ENCODE results near the gene GEMIN5. TPM values are rescaled to one million over a fixed set of nuclear protein-coding genes. Genes with fewer than 3 reads are reported as not detected.

The GEMIN5 gene
- total RNA-seq (2013), result 6.9 TPM
- polyA plus RNA-seq, result 1 to 10 TPM; 2.0 to 3.8 (median 2.2) TPM
- polyA minus RNA-seq, result 5.0 and 7.3 TPM in 2 replicates
- 3.9 to 11.1 (median 6.8) reads per million in 11 experiments for total RNA-seq

DNA sequence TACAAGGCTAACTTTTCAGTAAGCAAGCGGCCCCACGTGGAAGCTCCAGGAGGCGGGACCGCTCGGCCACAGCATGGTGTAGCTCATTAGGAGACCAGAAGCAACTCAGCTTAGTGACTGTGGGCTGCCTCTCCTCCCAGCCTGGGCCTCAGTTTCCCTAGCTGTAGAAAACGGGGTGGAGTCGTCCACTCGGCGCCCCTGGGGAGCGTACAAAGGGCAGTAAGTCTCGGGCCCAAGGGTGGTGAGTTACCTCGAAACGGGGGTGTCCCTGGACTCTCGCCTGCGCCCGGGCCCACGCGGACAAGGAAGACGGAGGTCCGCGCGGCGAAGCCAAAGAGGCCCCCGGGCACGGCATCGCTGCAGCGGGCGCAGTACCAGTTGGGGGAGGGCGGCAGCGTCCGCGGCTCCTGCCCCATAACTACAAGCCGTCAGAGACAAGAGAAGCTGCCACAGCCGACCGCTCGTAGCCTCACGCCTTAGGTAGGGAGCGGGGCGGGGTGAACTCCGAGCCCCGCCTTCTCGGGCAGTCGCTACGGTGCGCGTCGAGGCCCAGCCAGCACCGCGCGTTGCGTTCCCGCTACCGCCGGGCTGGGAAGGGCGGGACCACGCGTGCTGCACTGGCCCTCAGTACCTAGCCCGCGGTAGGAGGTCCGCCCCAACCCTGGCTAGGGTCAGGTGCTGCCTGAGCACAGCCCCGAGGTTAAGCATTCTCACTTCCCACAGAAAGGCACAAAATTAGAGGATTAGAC is at the start of gene GEMIN5:
Gene GEMIN5 (minus strand): TSS at position 494 of the 749 bp plus-strand sequence. CDS start 78 bp downstream, at position 416.
- Histone ChIP-seq H3K79me2 (ENCODE audit: insufficient read depth, low read length) (peaks cover 28% of the 10 kb centered on the region), H3K9ac (ENCODE audit: insufficient read depth, low read length, poor library complexity, severe bottlenecking) (peak within 1 kb of the TSS; percentile 82), H3K4me1 (ENCODE audit: control insufficient read depth in 1 of 2, insufficient read depth in 2 of 2, low read length in 2 of 2) (peaks cover 28 to 31% of the 10 kb centered on the region in 2 donors), H3K36me3 (replicated peaks in 1 of 2; ENCODE audit: control insufficient read depth in 1 of 2, insufficient read depth in 2 of 2, low read length in 2 of 2) (peaks cover 0 to 16% of the 10 kb centered on the region in 2 donors), H3K4me2 (replicated peaks; ENCODE audit: extremely low read depth, low read length, poor library complexity, severe bottlenecking) (peak within 1 kb of the TSS; percentile 97), H3K27ac (ENCODE audit: low read depth in 1 of 2, low read length in 2 of 2) (peak within 1 kb of the TSS; percentile 32 to 74), H3K4me3 (replicated peaks in 1 of 3; ENCODE audit: low read depth in 2 of 3, low read length in 3 of 3) (peak within 1 kb of the TSS; percentile 86 to 93 (median 88)), H3K27me3 (ENCODE audit: control insufficient read depth in 2 of 2, insufficient read depth in 2 of 2, low read length in 2 of 2) (no peaks in the 10 kb centered on the region), H4K20me1 (ENCODE audit: insufficient read depth, low read length) (no peaks in the 10 kb centered on the region), H3K9me3 (replicated peaks in 1 of 2; ENCODE audit: control insufficient read depth in 1 of 2, insufficient read depth in 1 of 2, low read length in 2 of 2) (no peaks in the 10 kb centered on the region), H2AFZ (ENCODE audit: insufficient read depth, low read depth, low read length, poor library complexity, severe bottlenecking) (peak within 1 kb of the TSS; percentile 99)
- DNase-seq, result peak; percentile 70 to 74 (median 72)
- TF ChIP-seq, protein P1, sequence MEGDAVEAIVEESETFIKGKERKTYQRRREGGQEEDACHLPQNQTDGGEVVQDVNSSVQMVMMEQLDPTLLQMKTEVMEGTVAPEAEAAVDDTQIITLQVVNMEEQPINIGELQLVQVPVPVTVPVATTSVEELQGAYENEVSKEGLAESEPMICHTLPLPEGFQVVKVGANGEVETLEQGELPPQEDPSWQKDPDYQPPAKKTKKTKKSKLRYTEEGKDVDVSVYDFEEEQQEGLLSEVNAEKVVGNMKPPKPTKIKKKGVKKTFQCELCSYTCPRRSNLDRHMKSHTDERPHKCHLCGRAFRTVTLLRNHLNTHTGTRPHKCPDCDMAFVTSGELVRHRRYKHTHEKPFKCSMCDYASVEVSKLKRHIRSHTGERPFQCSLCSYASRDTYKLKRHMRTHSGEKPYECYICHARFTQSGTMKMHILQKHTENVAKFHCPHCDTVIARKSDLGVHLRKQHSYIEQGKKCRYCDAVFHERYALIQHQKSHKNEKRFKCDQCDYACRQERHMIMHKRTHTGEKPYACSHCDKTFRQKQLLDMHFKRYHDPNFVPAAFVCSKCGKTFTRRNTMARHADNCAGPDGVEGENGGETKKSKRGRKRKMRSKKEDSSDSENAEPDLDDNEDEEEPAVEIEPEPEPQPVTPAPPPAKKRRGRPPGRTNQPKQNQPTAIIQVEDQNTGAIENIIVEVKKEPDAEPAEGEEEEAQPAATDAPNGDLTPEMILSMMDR (IDR thresholded peaks at IDR 0.05), result no peak
- Mint-ChIP-seq H3K36me3 (peaks cover 19 to 20% of the 10 kb centered on the region in 2 donors), H3K4me3 (peak within 1 kb of the TSS; percentile 88 to 93), H3K27me3 (ENCODE audit: low read depth in 3 of 3) (peaks cover 0 to 5% (median 0%) of the 10 kb centered on the region in 3 donors), H3K27ac (peak within 1 kb of the TSS; percentile 65 to 90 (median 83)), H3K4me1 (peaks cover 23% of the 10 kb centered on the region), H3K9me3 (no peaks in the 10 kb centered on the region)
- whole genome bisulfite sequencing (ENCODE audit: insufficient coverage), result under 1% methylated on average over 61 of the region's 61 CpGs
- intact Hi-C loops (cut with micrococcal nuclease), result loop anchor here in 1 of 2 donors (5.0 to 10.0 kb wide), 2 partner anchors 81 to 283 kb away; partner anchors contain the start of gene CNOT8

DNA sequence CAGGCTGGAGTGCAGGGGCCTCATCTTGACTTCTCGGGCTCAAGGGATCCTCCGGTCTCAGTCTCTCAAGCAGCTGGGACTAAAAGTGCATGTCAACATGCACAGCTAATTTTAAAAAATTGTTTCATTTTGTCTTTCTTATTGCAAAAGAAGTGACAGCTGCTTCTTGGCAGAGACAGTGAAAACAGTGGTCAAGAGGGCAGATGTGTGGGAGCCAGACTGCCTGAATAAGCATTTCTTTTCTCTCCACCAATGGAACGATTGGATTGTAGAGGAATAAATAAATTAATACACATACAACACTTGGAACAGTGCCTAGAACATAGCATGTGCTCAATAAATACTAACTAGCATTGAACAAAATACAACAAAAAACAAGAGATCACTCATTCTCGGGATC is 48.1 kb upstream of the GEMIN5 start:
- Histone ChIP-seq H3K4me1 (ENCODE audit: control insufficient read depth in 1 of 2, insufficient read depth in 2 of 2, low read length in 2 of 2) (no peaks in the 10 kb centered on the region), H3K27ac (ENCODE audit: low read depth in 1 of 2, low read length in 2 of 2) (no peak overlapping the region), H2AFZ (ENCODE audit: insufficient read depth, low read depth, low read length, poor library complexity, severe bottlenecking) (no peak overlapping the region), H3K36me3 (replicated peaks in 1 of 2; ENCODE audit: control insufficient read depth in 1 of 2, insufficient read depth in 2 of 2, low read length in 2 of 2) (no peaks in the 10 kb centered on the region), H3K4me2 (replicated peaks; ENCODE audit: extremely low read depth, low read length, poor library complexity, severe bottlenecking) (no peak overlapping the region), H3K79me2 (ENCODE audit: insufficient read depth, low read length) (no peaks in the 10 kb centered on the region), H3K27me3 (ENCODE audit: control insufficient read depth in 2 of 2, insufficient read depth in 2 of 2, low read length in 2 of 2) (peaks cover 4 to 10% of the 10 kb centered on the region in 2 donors), H3K4me3 (replicated peaks in 1 of 3; ENCODE audit: low read depth in 2 of 3, low read length in 3 of 3) (no peak overlapping the region), H4K20me1 (ENCODE audit: insufficient read depth, low read length) (no peaks in the 10 kb centered on the region), H3K9ac (ENCODE audit: insufficient read depth, low read length, poor library complexity, severe bottlenecking) (no peak overlapping the region), H3K9me3 (replicated peaks in 1 of 2; ENCODE audit: control insufficient read depth in 1 of 2, insufficient read depth in 1 of 2, low read length in 2 of 2) (no peaks in the 10 kb centered on the region)
- TF ChIP-seq, protein P1 (IDR thresholded peaks at IDR 0.05), result no peak
- Mint-ChIP-seq H3K36me3 (no peaks in the 10 kb centered on the region), H3K9me3 (no peaks in the 10 kb centered on the region), H3K27ac (no peak overlapping the region), H3K27me3 (ENCODE audit: low read depth in 3 of 3) (peaks cover 5 to 10% (median 6%) of the 10 kb centered on the region in 3 donors), H3K4me3 (no peak overlapping the region), H3K4me1 (peaks cover 3% of the 10 kb centered on the region)
- no peak for DNase-seq
- 92% methylated on average over 2 of the region's 4 CpGs for WGBS (ENCODE audit: insufficient coverage)
- intact Hi-C loops (cut with micrococcal nuclease), result no loop called here

Measured in CD14-positive monocyte (primary cell).